RWPE2 (cell line): ENCODE data around the gene TYMP.
"Not testable (repeated sequence)": the region's sequence is repeated elsewhere in the genome, so short reads cannot be mapped to it uniquely, and the experiment has no call there.

Experiments used
- ATAC-seq: fragments of 200-7000 bp; cut with Tn5 transposase; 3 replicates; pipeline ENCODE4 v1.9.1; 2021; ENCODE audit warnings: low read depth
- DNase-seq: peaks from one replicate; pipeline ENCODE4 v3.0.0-alpha.2; 2020; ENCODE audit warnings: low spot score
- H3K27ac ChIP-seq: fragments of 450-650 bp; 2 replicates; pipeline ENCODE4 v1.5.1; 2017; ENCODE audit warnings: mild to moderate bottlenecking; ENCODE audit not compliant: poor library complexity, severe bottlenecking
- H3K27me3 ChIP-seq: fragments of 250-450 bp; sonication (Bioruptor Pico); 2 replicates; pipeline ENCODE4 v1.5.1; 2021; ENCODE audit warnings: mild to moderate bottlenecking, moderate library complexity; ENCODE audit not compliant: insufficient read depth, poor library complexity, severe bottlenecking
- H3K36me3 ChIP-seq: fragments of 250-450 bp; sonication (Bioruptor Pico); 2 replicates; pipeline ENCODE4 v1.5.1; 2020; ENCODE audit warnings: low read depth, mild to moderate bottlenecking, moderate library complexity
- H3K4me1 ChIP-seq: fragments of 250-450 bp; sonication (Bioruptor Pico); 2 replicates; pipeline ENCODE4 v1.5.1; 2021; ENCODE audit warnings: mild to moderate bottlenecking, moderate library complexity; ENCODE audit not compliant: insufficient read depth, poor library complexity, severe bottlenecking
- H3K4me3 ChIP-seq: fragments of 250-450 bp; sonication (Bioruptor Pico); 2 replicates; pipeline ENCODE4 v1.5.1; 2021; ENCODE audit warnings: mild to moderate bottlenecking, moderate library complexity; ENCODE audit not compliant: severe bottlenecking
- H3K9me3 ChIP-seq: fragments of 250-450 bp; sonication (Bioruptor Pico); 2 replicates; pipeline ENCODE4 v1.5.1; 2021; ENCODE audit warnings: mild to moderate bottlenecking, moderate library complexity; ENCODE audit not compliant: severe bottlenecking
- CTCF ChIP-seq: fragments of 450-650 bp; IDR thresholded peaks from one replicate; pipeline ENCODE4 v1.5.1; 2017; ENCODE audit warnings: mild to moderate bottlenecking, moderate library complexity; ENCODE audit not compliant: poor library complexity, severe bottlenecking

The TYMP gene

GRCh38 chr22:50545522-50546325 lies 15.9 kb upstream of the TYMP start, which contains the start of gene KLHDC7B:
TSS of gene KLHDC7B (plus strand) at chr22:50545899. CDS start at chr22:50546244, 345 bp downstream.
- Histone ChIP-seq H3K4me1 (peaks cover 21% of the 10 kb centered on the region), H3K9me3 (no peaks in the 10 kb centered on the region), H3K4me3 (no peak within 1 kb of the TSS), H3K27ac (peak within 1 kb of the TSS; percentile 11), H3K36me3 (no peaks in the 10 kb centered on the region), H3K27me3 (no peaks in the 10 kb centered on the region)
- no peak for ATAC-seq
- TF ChIP-seq CTCF = no peak
- no peak for DNase-seq

GRCh38 chr22:50544746-50545253 lies 15.0 kb upstream of the TYMP start:
- no peak for TF ChIP-seq CTCF
- Histone ChIP-seq H3K4me3 (no peak overlapping the region), H3K4me1 (peaks cover 27% of the 10 kb centered on the region), H3K27ac (peak overlapping the region; percentile 11), H3K27me3 (no peaks in the 10 kb centered on the region), H3K9me3 (no peaks in the 10 kb centered on the region), H3K36me3 (no peaks in the 10 kb centered on the region)
- ATAC-seq (peak; percentile 52), DNase-seq (peak; percentile 75)

GRCh38 chr22:50544078-50544745 lies 14.4 kb upstream of the TYMP start:
- H3K27ac ChIP-seq = peak overlapping the region; percentile 11
- no peak overlapping the region for H3K4me3 ChIP-seq
- no peaks in the 10 kb centered on the region for H3K27me3 ChIP-seq
- peaks cover 30% of the 10 kb centered on the region for H3K4me1 ChIP-seq
- H3K9me3 ChIP-seq = no peaks in the 10 kb centered on the region
- ATAC-seq (no peak), DNase-seq (no peak)
- no peak for TF ChIP-seq CTCF
- no peaks in the 10 kb centered on the region for H3K36me3 ChIP-seq

GRCh38 chr22:50542416-50542927 lies 12.7 kb upstream of the TYMP start:
- Histone ChIP-seq H3K36me3 (no peaks in the 10 kb centered on the region), H3K27me3 (no peaks in the 10 kb centered on the region), H3K4me3 (no peak overlapping the region), H3K4me1 (peaks cover 38% of the 10 kb centered on the region), H3K27ac (peak overlapping the region; percentile 86), H3K9me3 (no peaks in the 10 kb centered on the region)
- no peak for TF ChIP-seq CTCF
- no peak for DNase-seq
- no peak for ATAC-seq

GRCh38 chr22:50541667-50542026 lies 11.8 kb upstream of the TYMP start:
- DNase-seq (peak; percentile 69), ATAC-seq (peak; percentile 66)
- not testable (repeated sequence) for H3K36me3 ChIP-seq, H3K27me3 ChIP-seq, H3K4me3 ChIP-seq, H3K9me3 ChIP-seq
- Histone ChIP-seq H3K27ac (peak overlapping the region; percentile 86), H3K4me1 (peaks cover 38% of the 10 kb centered on the region)
